ENCODE measurements around the gene CNIH1. TPM values are rescaled to one million over a fixed set of nuclear protein-coding genes. Genes with fewer than 3 reads are reported as not detected.
"Not testable (repeated sequence)": the region's sequence is repeated elsewhere in the genome, so short reads cannot be mapped to it uniquely, and the experiment has no call there.

CNIH1 gene
- total RNA-seq, 1 experiment from 2014 or later: 114 TPM

DNA sequence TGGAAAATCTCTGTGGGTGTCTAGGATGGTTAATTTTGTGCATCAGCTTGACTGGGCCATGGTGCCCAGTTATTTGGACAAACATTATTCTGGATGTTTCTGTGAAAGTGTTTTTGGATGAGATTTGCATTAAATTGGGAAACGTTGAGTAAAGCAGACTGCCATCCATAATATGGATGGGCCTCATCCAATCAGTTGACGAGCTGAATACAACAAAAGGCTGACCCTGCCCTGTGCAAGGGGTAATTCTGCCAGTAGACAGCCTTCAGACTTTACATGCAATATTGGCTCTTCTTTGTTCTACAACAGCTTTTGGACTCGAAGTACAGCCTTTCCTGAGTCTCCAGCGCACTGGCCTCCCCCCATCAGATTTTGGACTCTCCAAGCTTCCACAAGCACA is 45.9 kb downstream of the CNIH1 start:
- no peak for DNase-seq

DNA sequence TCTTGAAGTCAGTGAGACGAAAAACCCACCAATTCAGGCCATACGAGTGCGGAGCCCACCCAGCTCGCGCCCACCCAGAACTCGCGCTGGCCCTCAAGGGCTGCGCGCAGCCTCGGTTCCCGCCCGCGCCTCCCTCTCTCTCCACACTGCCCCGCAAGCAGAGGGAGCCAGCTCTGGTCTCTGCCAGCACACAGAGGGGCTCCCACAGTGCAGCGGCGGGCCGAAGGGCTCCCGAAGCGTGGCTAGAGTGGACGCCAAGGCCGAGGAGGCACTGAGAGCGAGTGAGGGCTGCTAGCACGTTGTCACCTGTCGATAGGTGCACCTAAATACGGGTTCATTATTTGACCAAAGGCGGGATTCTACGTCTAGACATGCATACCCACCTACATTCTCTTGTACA is 46.6 kb downstream of the CNIH1 start:
- TF ChIP-seq CTCF (conservative IDR thresholded peaks at IDR 0.05): no peak
- TF ChIP-seq EZH2 (IDR thresholded peaks at IDR 0.05; ENCODE audit: low read depth): no peak
- no peaks in the 10 kb centered on the region for H3K27me3 ChIP-seq (ENCODE audit: insufficient read depth, low read depth)
- intact Hi-C loops (cut with micrococcal nuclease; ENCODE audit: unreplicated experiment): no loop called here
- 0 out of 2 replicates have a peak, but pooled peaks cover 3% of the 10 kb centered on the region for H3K36me3 ChIP-seq (ENCODE audit: low read depth)
- H3K79me2 ChIP-seq (ENCODE audit: low read depth): peaks cover 27% of the 10 kb centered on the region
- no peak overlapping the region for H2AFZ ChIP-seq
- POLR2A ChIA-PET (ENCODE audit: unreplicated experiment): no interaction called here
- DNase-seq: no peak
- H3K4me2 ChIP-seq: no peak overlapping the region
- H4K20me1 ChIP-seq (ENCODE audit: insufficient read depth): no peaks in the 10 kb centered on the region
- CTCF ChIA-PET: interaction anchor here (0.7 kb wide), 1 partner anchor 66 kb away, joined by 5 read pairs; no protein-coding TSS in a partner anchor
- H3K9me2 ChIP-seq (ENCODE audit: insufficient read depth): no peaks in the 10 kb centered on the region
- peaks cover 18% of the 10 kb centered on the region for H3K4me1 ChIP-seq (replicated peaks; ENCODE audit: insufficient read depth)
- no peak overlapping the region for H3K4me3 ChIP-seq
- H3K9me3 ChIP-seq (ENCODE audit: insufficient read depth, low read depth): no peaks in the 10 kb centered on the region
- H3K27ac ChIP-seq: no peak overlapping the region
- H3F3A ChIP-seq (ENCODE audit: insufficient read depth, low read depth): no peaks in the 10 kb centered on the region
- BruUV-seq (replicated peaks): no TSS peak

More for the DNA sequence above, 45.9 kb downstream of the CNIH1 start:
- no peak overlapping the region for H3K4me3 ChIP-seq
- intact Hi-C loops (cut with micrococcal nuclease; ENCODE audit: unreplicated experiment): no loop called here
- peaks cover 32% of the 10 kb centered on the region for H3K79me2 ChIP-seq (ENCODE audit: low read depth)
- peaks cover 22% of the 10 kb centered on the region for H3K4me1 ChIP-seq (replicated peaks; ENCODE audit: insufficient read depth)
- no peaks in the 10 kb centered on the region for H3F3A ChIP-seq (ENCODE audit: insufficient read depth, low read depth)
- ChIA-PET CTCF (interaction anchor here (0.7 kb wide), 1 partner anchor 66 kb away, joined by 5 read pairs; no protein-coding TSS in a partner anchor), POLR2A (ENCODE audit: unreplicated experiment) (no interaction called here)
- H3K9me2 ChIP-seq (ENCODE audit: insufficient read depth): no peaks in the 10 kb centered on the region
- H3K4me2 ChIP-seq: no peak overlapping the region
- H3K27ac ChIP-seq: no peak overlapping the region
- H2AFZ ChIP-seq: no peak overlapping the region
- no peaks in the 10 kb centered on the region for H3K27me3 ChIP-seq (ENCODE audit: insufficient read depth, low read depth)
- H3K36me3 ChIP-seq (ENCODE audit: low read depth): 0 out of 2 replicates have a peak, but pooled peaks cover 4% of the 10 kb centered on the region
- no TSS peak for BruUV-seq (replicated peaks)
- H3K9me3 ChIP-seq (ENCODE audit: insufficient read depth, low read depth): no peaks in the 10 kb centered on the region
- H4K20me1 ChIP-seq (ENCODE audit: insufficient read depth): no peaks in the 10 kb centered on the region
- TF ChIP-seq EZH2 (IDR thresholded peaks at IDR 0.05; ENCODE audit: low read depth) (no peak), CTCF (conservative IDR thresholded peaks at IDR 0.05) (no peak)

DNA sequence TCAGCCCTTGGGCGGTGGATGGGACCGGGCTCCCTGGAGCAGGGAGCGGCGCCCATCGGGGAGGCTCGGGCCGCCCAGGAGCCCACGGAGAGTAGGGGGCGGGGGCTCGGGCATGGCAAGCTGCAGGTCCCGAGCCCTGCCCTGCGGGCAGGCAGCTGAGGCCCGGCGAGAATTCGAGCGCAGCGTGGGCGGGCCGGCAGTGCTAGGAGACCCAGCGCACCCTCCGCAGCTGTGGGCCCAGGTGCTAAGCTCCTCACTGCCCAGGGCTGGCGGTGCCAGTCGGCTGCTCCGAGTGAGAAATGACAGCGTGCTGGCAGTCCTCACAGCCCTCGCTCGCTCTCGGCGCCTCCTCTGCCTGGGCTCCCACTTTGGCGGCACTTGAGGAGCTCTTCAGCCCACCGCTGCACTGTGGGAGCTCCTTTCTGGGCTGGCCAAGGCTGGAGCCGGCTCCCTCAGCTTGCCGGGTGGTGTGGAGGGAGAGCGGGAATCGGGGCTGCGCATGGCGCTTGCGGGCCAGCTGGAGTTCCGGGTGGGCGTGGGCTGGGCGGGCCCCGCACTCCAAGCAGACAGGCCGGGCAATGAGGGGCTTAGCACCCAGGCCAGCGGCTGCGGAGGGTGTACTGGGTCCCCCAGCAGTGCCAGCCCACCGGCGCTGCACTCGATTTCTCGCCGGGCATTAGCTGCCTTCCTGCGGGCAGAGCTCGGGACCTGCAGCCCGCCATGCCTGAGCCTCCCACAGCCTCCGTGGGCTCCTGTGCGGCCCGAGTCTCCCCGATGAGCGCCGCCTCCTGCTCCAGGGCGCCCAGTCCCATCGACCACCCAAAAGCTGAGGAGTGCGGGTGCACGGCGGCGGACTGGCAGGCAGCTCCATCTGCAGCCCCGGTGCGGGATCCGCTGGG is 47.9 kb downstream of the CNIH1 start:
- H3K4me2 ChIP-seq; H3K9me3 ChIP-seq (ENCODE audit: insufficient read depth, low read depth); H3F3A ChIP-seq (ENCODE audit: insufficient read depth, low read depth); DNase-seq; H2AFZ ChIP-seq; H3K27me3 ChIP-seq (ENCODE audit: insufficient read depth, low read depth); H4K20me1 ChIP-seq (ENCODE audit: insufficient read depth); H3K4me3 ChIP-seq; H3K9me2 ChIP-seq (ENCODE audit: insufficient read depth); H3K4me1 ChIP-seq (replicated peaks; ENCODE audit: insufficient read depth); POLR2A ChIA-PET (ENCODE audit: unreplicated experiment); H3K36me3 ChIP-seq (ENCODE audit: low read depth); CTCF ChIA-PET; BruUV-seq (replicated peaks); intact Hi-C loops (cut with micrococcal nuclease; ENCODE audit: unreplicated experiment); H3K27ac ChIP-seq: not testable (repeated sequence)
- peaks cover 13% of the 10 kb centered on the region for H3K79me2 ChIP-seq (ENCODE audit: low read depth)
